ENCODE measurements around the gene XPA.
A peak's percentile ranks its signal among the peaks of the same experiment; 100 is the strongest.

DNA sequence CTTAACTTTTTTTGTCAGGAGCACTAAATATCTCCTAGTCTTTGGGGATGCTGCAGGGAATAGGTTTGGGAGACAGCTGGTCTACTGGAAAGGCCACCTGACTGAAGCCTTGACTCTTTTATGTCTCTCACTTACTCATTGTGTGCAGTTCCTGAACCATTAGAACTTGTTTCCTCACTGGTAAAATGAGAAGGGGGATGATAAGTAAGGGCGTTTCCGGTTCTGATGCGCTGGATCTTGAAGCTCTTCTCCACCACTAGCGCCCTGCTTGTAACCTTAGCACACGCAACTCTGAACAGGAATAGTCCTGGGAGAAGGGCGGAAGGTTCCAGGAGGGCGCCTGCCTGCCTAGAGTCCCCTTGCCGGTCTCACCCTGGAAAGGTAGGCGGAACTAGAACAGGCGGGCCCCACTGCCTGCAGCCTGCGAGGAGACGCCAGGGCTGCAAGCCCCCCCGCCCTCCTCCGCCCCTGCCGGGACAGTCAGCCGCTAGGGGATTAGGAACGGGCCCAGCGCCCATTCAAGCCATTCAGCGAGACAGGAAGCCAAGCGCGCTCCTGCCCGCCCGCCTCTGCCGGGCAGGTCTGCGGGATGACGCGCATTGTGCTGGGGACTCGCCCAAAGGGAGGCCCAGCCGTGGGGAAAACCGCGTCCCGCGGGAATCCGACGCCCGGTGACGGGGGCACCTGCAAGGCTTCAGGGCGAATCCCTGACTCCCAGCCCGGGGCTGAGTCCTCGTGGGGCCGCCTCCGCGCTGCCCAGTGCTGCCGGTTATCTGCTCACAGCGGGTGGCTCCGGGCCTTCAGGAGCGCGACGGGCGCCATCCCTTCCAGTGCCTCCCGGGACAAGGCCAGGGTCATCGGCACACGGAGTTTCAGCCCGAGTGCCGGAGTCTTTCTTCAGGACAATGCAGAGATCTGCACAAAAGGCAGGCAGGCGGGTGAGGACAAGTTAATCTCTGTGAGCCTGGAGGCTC lies 44.0 kb upstream of the XPA start:
- no peak for TF ChIP-seq POLR2A (IDR thresholded peaks at IDR 0.05)
- TF ChIP-seq, protein P1, sequence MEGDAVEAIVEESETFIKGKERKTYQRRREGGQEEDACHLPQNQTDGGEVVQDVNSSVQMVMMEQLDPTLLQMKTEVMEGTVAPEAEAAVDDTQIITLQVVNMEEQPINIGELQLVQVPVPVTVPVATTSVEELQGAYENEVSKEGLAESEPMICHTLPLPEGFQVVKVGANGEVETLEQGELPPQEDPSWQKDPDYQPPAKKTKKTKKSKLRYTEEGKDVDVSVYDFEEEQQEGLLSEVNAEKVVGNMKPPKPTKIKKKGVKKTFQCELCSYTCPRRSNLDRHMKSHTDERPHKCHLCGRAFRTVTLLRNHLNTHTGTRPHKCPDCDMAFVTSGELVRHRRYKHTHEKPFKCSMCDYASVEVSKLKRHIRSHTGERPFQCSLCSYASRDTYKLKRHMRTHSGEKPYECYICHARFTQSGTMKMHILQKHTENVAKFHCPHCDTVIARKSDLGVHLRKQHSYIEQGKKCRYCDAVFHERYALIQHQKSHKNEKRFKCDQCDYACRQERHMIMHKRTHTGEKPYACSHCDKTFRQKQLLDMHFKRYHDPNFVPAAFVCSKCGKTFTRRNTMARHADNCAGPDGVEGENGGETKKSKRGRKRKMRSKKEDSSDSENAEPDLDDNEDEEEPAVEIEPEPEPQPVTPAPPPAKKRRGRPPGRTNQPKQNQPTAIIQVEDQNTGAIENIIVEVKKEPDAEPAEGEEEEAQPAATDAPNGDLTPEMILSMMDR (IDR thresholded peaks at IDR 0.05), result peak in 3 of 6 experiments; percentile 10 to 33 (median 17)
